C4-2B (cell line): ENCODE data around the gene LIFR.

Source experiments
- ZFX ChIP-seq: fragments of 450-650 bp; IDR thresholded peaks from 2 replicates; pipeline ENCODE4 v1.6.1; 2017
- TF ChIP-seq, protein P1 (sequence below): fragments of 450-650 bp; conservative IDR thresholded peaks from 2 replicates; pipeline ENCODE4 v1.5.1; 2017; ENCODE audit warnings: mild to moderate bottlenecking

DNA sequence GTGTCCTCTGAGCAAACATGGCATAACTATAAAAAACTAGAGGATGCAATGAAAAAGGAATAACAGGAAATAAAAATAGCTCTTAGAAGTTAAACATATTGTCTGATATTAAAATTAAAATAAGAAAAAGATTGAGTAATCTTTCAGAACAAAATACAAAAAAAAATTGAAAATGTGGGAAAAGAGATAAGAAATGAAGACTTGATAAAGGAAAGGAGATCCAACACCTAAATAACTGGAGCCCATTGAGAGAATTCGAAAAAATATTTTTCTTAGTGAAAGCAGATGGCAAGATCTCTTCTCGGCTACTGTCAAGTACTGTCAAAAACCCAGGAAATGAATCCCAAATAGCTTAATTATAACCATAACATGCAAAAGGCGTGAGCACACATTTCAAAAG is 24.9 kb downstream of the LIFR start:
- TF ChIP-seq, protein P1, sequence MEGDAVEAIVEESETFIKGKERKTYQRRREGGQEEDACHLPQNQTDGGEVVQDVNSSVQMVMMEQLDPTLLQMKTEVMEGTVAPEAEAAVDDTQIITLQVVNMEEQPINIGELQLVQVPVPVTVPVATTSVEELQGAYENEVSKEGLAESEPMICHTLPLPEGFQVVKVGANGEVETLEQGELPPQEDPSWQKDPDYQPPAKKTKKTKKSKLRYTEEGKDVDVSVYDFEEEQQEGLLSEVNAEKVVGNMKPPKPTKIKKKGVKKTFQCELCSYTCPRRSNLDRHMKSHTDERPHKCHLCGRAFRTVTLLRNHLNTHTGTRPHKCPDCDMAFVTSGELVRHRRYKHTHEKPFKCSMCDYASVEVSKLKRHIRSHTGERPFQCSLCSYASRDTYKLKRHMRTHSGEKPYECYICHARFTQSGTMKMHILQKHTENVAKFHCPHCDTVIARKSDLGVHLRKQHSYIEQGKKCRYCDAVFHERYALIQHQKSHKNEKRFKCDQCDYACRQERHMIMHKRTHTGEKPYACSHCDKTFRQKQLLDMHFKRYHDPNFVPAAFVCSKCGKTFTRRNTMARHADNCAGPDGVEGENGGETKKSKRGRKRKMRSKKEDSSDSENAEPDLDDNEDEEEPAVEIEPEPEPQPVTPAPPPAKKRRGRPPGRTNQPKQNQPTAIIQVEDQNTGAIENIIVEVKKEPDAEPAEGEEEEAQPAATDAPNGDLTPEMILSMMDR, result no peak
- TF ChIP-seq ZFX, result no peak
